T-cell (primary cell): ENCODE data around the gene SCRT2. TPM values are rescaled to one million over a fixed set of nuclear protein-coding genes. Genes with fewer than 3 reads are reported as not detected.

ENCODE experiments used
- ATAC-seq, 4 experiments: fragments of 200-7000 bp in 3 of 4; fragments of 150-1000 bp in 1 of 4; cut with Tn5 transposase; replicated peaks in 1 of 4; 1 replicate in 3 of 4; 2 replicates in 1 of 4; pipeline ENCODE4 v1.10.0; 2021; ENCODE audit warnings: moderate library complexity in 3 of 4, mild to moderate bottlenecking in 2 of 4, moderate number of reproducible peaks in 1 of 4
- CTCF ChIA-PET, 2 donors: fragments of 300-600 bp; sonication (Branson Sonifier 250); formaldehyde crosslinking; loops; one replicate each; lab custom pipeline; 2022; ENCODE audit warnings: antibody characterized with exemption in 2 of 2; lab: Charles Lee
- POLR2A ChIA-PET, 2 donors: fragments of 300-600 bp; sonication (Branson Sonifier 250); formaldehyde crosslinking; loops; one replicate each; lab custom pipeline; 2022; ENCODE audit warnings: antibody characterized with exemption in 2 of 2; lab: Charles Lee
- DNase-seq, 35 experiments: peaks; one replicate each; pipeline versions ENCODE4 v3.0.0 to v3.0.0-alpha.2; 2013 to 2023
- H3K27ac ChIP-seq: one replicate; pipeline ENCODE4 v1.5.1; 2013; ENCODE audit warnings: low read length
- H3K27me3 ChIP-seq, 2 experiments: replicated peaks in 1 of 2; 1 replicate in 1 of 2; 2 replicates in 1 of 2; pipeline versions ENCODE4 v1.6.1 to v1.7.0; 2013; ENCODE audit warnings: low read length in 1 of 2, mixed read lengths in 1 of 2; ENCODE audit not compliant: control insufficient read depth in 2 of 2, insufficient read depth in 2 of 2; ENCODE audit errors: extremely low read depth in 1 of 2
- H3K36me3 ChIP-seq, 2 donors: 1 replicate in 1 of 2; 2 replicates in 1 of 2; pipeline versions ENCODE4 v1.6.1 to v1.7.0; 2013; ENCODE audit warnings: low read length in 1 of 2; ENCODE audit not compliant: control insufficient read depth in 2 of 2, insufficient read depth in 1 of 2; ENCODE audit errors: extremely low read depth in 1 of 2
- H3K4me1 ChIP-seq, 2 experiments: 1 replicate in 1 of 2; 2 replicates in 1 of 2; pipeline versions ENCODE4 v1.6.1 to v1.7.0; 2013; ENCODE audit warnings: low read length in 2 of 2, mixed read lengths in 1 of 2; ENCODE audit not compliant: insufficient read depth in 2 of 2, control insufficient read depth in 1 of 2; ENCODE audit errors: extremely low read depth in 1 of 2
- H3K4me3 ChIP-seq, 2 donors: 1 replicate in 1 of 2; 2 replicates in 1 of 2; pipeline versions ENCODE4 v1.5.1 to v1.7.0; 2013; ENCODE audit warnings: mild to moderate bottlenecking in 2 of 2, low read length in 1 of 2, moderate library complexity in 1 of 2; ENCODE audit not compliant: control insufficient read depth in 1 of 2; ENCODE audit errors: extremely low read depth in 1 of 2
- H3K9me3 ChIP-seq: 2 replicates; pipeline ENCODE4 v1.7.0; 2013
- H3K27ac Mint-ChIP-seq, 2 donors: one replicate each; pipeline ENCODE4 v1.8.0; 2020 to 2021; ENCODE audit warnings: mild to moderate bottlenecking in 2 of 2, mixed read lengths in 2 of 2
- H3K27me3 Mint-ChIP-seq, 2 donors: one replicate each; pipeline ENCODE4 v1.8.0; 2021 to 2022; ENCODE audit warnings: mixed read lengths in 2 of 2
- H3K36me3 Mint-ChIP-seq: one replicate; pipeline ENCODE4 v1.8.0; 2021; ENCODE audit warnings: mixed read lengths
- H3K4me1 Mint-ChIP-seq, 3 donors: one replicate each; pipeline ENCODE4 v1.8.0; 2020 to 2022; ENCODE audit warnings: mixed read lengths in 3 of 3, mild to moderate bottlenecking in 1 of 3
- H3K4me3 Mint-ChIP-seq, 3 donors: one replicate each; pipeline ENCODE4 v1.8.0; 2020 to 2022; ENCODE audit warnings: mild to moderate bottlenecking in 3 of 3, mixed read lengths in 3 of 3, moderate library complexity in 3 of 3
- H3K9me3 Mint-ChIP-seq, 3 donors: one replicate each; pipeline ENCODE4 v1.8.0; 2020 to 2022; ENCODE audit warnings: mixed read lengths in 3 of 3
- WGBS: methylation state at CpG from one replicate; pipeline ENCODE4 v1.1.5; 2013; ENCODE audit warnings: missing lambda C conversion rate; ENCODE audit not compliant: insufficient coverage; 5-methylcytosine and 5-hydroxymethylcytosine counted together
- total RNA-seq, 35 experiments: library from RNA in 6 of 35; stranded (reverse) in 6 of 35; fragments of 120-200 nt in 1 of 35; gene quantifications; one replicate each; pipeline versions ENCODE4 v1.2.1 to v1.2.4 and lab custom pipeline; 2013 to 2026

SCRT2 gene
- total RNA-seq, 5 donors from 2014 or later (not counting 1 experiment from before 2014, with no cell fraction given): not detected

- POLR2A ChIA-PET: no interaction called here
- peaks cover 3 to 17% of the 10 kb centered on the region in 2 donors for H3K27me3 Mint-ChIP-seq
Measured at GRCh38 chr20:652615-653109, 22.9 kb downstream of the SCRT2 start.

GRCh38 chr20:651713-652614 is 23.6 kb downstream of the SCRT2 start:
- Mint-ChIP-seq H3K9me3 (no peaks in the 10 kb centered on the region), H3K36me3 (peaks cover 15% of the 10 kb centered on the region), H3K27me3 (peaks cover 0 to 17% of the 10 kb centered on the region in 2 donors), H3K4me3 (peak overlapping the region; percentile 70 to 80 (median 78)), H3K27ac (peak overlapping the region; percentile 59 to 75), H3K4me1 (peaks cover 9 to 38% (median 25%) of the 10 kb centered on the region in 3 donors)
- Histone ChIP-seq H3K4me3 (peak overlapping the region; percentile 50 to 73), H3K27ac (peak overlapping the region; percentile 68), H3K36me3 (peaks cover 0 to 4% of the 10 kb centered on the region in 2 donors), H3K27me3 (peaks cover 0 to 2% of the 10 kb centered on the region in 2 experiments), H3K4me1 (peaks cover 0 to 20% of the 10 kb centered on the region in 2 experiments), H3K9me3 (no peaks in the 10 kb centered on the region)
- CTCF ChIA-PET: no interaction called here
- no peak for ATAC-seq
- POLR2A ChIA-PET: interaction anchor here in 1 of 2 donors (0.6 kb wide), 1 partner anchor 466 kb away, joined by 3 read pairs; no protein-coding TSS in a partner anchor
- WGBS: 53% methylated on average over 10 of the region's 20 CpGs
- DNase-seq: no peak

More at GRCh38 chr20:652615-653109, 22.9 kb downstream of the SCRT2 start:
- peaks cover 15% of the 10 kb centered on the region for H3K36me3 Mint-ChIP-seq
- peak overlapping the region; percentile 50 to 73 for H3K4me3 ChIP-seq
- H3K27me3 ChIP-seq: peaks cover 0 to 2% of the 10 kb centered on the region in 2 experiments
- H3K27ac Mint-ChIP-seq: peak overlapping the region; percentile 59 to 75
- H3K4me1 Mint-ChIP-seq: peaks cover 9 to 38% (median 25%) of the 10 kb centered on the region in 3 donors
- H3K9me3 ChIP-seq: no peaks in the 10 kb centered on the region
- H3K9me3 Mint-ChIP-seq: no peaks in the 10 kb centered on the region
- WGBS: 7% methylated on average over 31 of the region's 36 CpGs
- DNase-seq (peak in 1 of 35 experiments; percentile 19), ATAC-seq (peak in 1 of 4 experiments; percentile 3)
- peak overlapping the region; percentile 68 for H3K27ac ChIP-seq
- CTCF ChIA-PET: no interaction called here
- H3K4me3 Mint-ChIP-seq: peak overlapping the region; percentile 70 to 80 (median 78)
- peaks cover 0 to 20% of the 10 kb centered on the region in 2 experiments for H3K4me1 ChIP-seq
- peaks cover 0 to 3% of the 10 kb centered on the region in 2 donors for H3K36me3 ChIP-seq

- WGBS: 92% methylated on average over 5 of the region's 5 CpGs
- H3K4me1 Mint-ChIP-seq: peaks cover 9 to 38% (median 25%) of the 10 kb centered on the region in 3 donors
- peak overlapping the region; percentile 18 to 78 (median 70) for H3K4me3 Mint-ChIP-seq
- no peak for DNase-seq
- Histone ChIP-seq H3K4me1 (peaks cover 0 to 20% of the 10 kb centered on the region in 2 experiments), H3K27ac (no peak overlapping the region), H3K4me3 (no peak overlapping the region), H3K27me3 (peaks cover 0 to 1% of the 10 kb centered on the region in 2 experiments), H3K36me3 (peaks cover 0 to 4% of the 10 kb centered on the region in 2 donors), H3K9me3 (no peaks in the 10 kb centered on the region)
- ChIA-PET POLR2A (no interaction called here), CTCF (no interaction called here)
- peaks cover 15% of the 10 kb centered on the region for H3K36me3 Mint-ChIP-seq
- no peaks in the 10 kb centered on the region for H3K9me3 Mint-ChIP-seq
- H3K27me3 Mint-ChIP-seq: peaks cover 0 to 13% of the 10 kb centered on the region in 2 donors
- H3K27ac Mint-ChIP-seq: peak overlapping the region in 1 of 2 donors; percentile 63
- ATAC-seq: no peak
Measured at GRCh38 chr20:650954-651353, 24.6 kb downstream of the SCRT2 start.

- no peak overlapping the region for H3K4me3 Mint-ChIP-seq
- H3K27ac Mint-ChIP-seq: no peak overlapping the region
- Histone ChIP-seq H3K9me3 (no peaks in the 10 kb centered on the region), H3K36me3 (peaks cover 0 to 4% of the 10 kb centered on the region in 2 donors), H3K4me1 (peaks cover 0 to 25% of the 10 kb centered on the region in 2 experiments), H3K4me3 (no peak overlapping the region), H3K27me3 (peaks cover 0 to 2% of the 10 kb centered on the region in 2 experiments), H3K27ac (no peak overlapping the region)
- H3K9me3 Mint-ChIP-seq: no peaks in the 10 kb centered on the region
- ChIA-PET CTCF (no interaction called here), POLR2A (no interaction called here)
- whole genome bisulfite sequencing: 100% methylated on average over 5 of the region's 5 CpGs
- ATAC-seq (no peak), DNase-seq (no peak)
- H3K27me3 Mint-ChIP-seq: peaks cover 0 to 10% of the 10 kb centered on the region in 2 donors
- H3K36me3 Mint-ChIP-seq: peaks cover 15% of the 10 kb centered on the region
- peaks cover 9 to 43% (median 30%) of the 10 kb centered on the region in 3 donors for H3K4me1 Mint-ChIP-seq
Measured at GRCh38 chr20:650281-650680, 25.3 kb downstream of the SCRT2 start.

GRCh38 chr20:647479-648019 is 28.1 kb downstream of the SCRT2 start:
- peaks cover 9 to 36% (median 23%) of the 10 kb centered on the region in 3 donors for H3K4me1 Mint-ChIP-seq
- Histone ChIP-seq H3K27ac (no peak overlapping the region), H3K9me3 (no peaks in the 10 kb centered on the region), H3K4me3 (no peak overlapping the region), H3K4me1 (peaks cover 0 to 24% of the 10 kb centered on the region in 2 experiments), H3K36me3 (peaks cover 0 to 4% of the 10 kb centered on the region in 2 donors), H3K27me3 (peaks cover 0 to 22% of the 10 kb centered on the region in 2 experiments)
- ChIA-PET CTCF (no interaction called here), POLR2A (no interaction called here)
- H3K36me3 Mint-ChIP-seq: peaks cover 15% of the 10 kb centered on the region
- 100% methylated on average over 1 of the region's 2 CpGs for WGBS
- H3K4me3 Mint-ChIP-seq: no peak overlapping the region
- no peaks in the 10 kb centered on the region for H3K9me3 Mint-ChIP-seq
- DNase-seq (no peak), ATAC-seq (no peak)
- H3K27ac Mint-ChIP-seq: no peak overlapping the region
- H3K27me3 Mint-ChIP-seq: peaks cover 17 to 22% of the 10 kb centered on the region in 2 donors

- H3K4me1 Mint-ChIP-seq: peaks cover 7 to 29% (median 16%) of the 10 kb centered on the region in 3 donors
- DNase-seq (no peak), ATAC-seq (no peak)
- H3K27ac Mint-ChIP-seq: no peak overlapping the region
- H3K9me3 Mint-ChIP-seq: no peaks in the 10 kb centered on the region
- H3K36me3 Mint-ChIP-seq: peaks cover 15% of the 10 kb centered on the region
- Histone ChIP-seq H3K4me3 (no peak overlapping the region), H3K27me3 (peaks cover 0 to 22% of the 10 kb centered on the region in 2 experiments), H3K27ac (no peak overlapping the region), H3K4me1 (peaks cover 0 to 19% of the 10 kb centered on the region in 2 experiments), H3K36me3 (peaks cover 0 to 4% of the 10 kb centered on the region in 2 donors), H3K9me3 (no peaks in the 10 kb centered on the region)
- no peak overlapping the region for H3K4me3 Mint-ChIP-seq
- WGBS: 100% methylated on average over 1 of the region's 2 CpGs
- ChIA-PET POLR2A (no interaction called here), CTCF (interaction anchor here in 1 of 2 donors (0.7 kb wide), 1 partner anchor 11 kb away, joined by 4 read pairs; no protein-coding TSS in a partner anchor)
- peaks cover 17 to 20% of the 10 kb centered on the region in 2 donors for H3K27me3 Mint-ChIP-seq
Measured at GRCh38 chr20:646868-647233, 28.8 kb downstream of the SCRT2 start.
